Pancreas (tissue), 10 donors: Measurements from ENCODE around the gene KCNIP1. TPM values are rescaled to one million over a fixed set of nuclear protein-coding genes. Genes with fewer than 3 reads are reported as not detected.

ENCODE experiments used
- ATAC-seq, 4 donors: fragments of 200-7000 bp; cut with Tn5 transposase; one replicate each; pipeline versions ENCODE4 v1.8.0 to v1.9.1; 2020; ENCODE audit warnings: mild to moderate bottlenecking in 4 of 4, moderate library complexity in 4 of 4
- DNase-seq, 6 donors: peaks; one replicate each; pipeline ENCODE4 v3.0.0-alpha.2; 2020
- FAIRE-seq: peaks from 2 replicates; lab custom pipeline; 2012; peaks lifted over from hg19 to GRCh38; lab: Jason Lieb, UNC
- H3K27ac ChIP-seq, 4 donors: fragments of 200-600 bp; sonication (generic); 1 replicate in 3 of 4; 2 replicates in 1 of 4; pipeline versions ENCODE4 v1.5.0 to v1.8.0; 2020
- H3K27me3 ChIP-seq, 4 donors: fragments of 200-600 bp; one replicate each; pipeline ENCODE4 v1.8.0; 2021
- H3K36me3 ChIP-seq, 3 donors: fragments of 200-600 bp; sonication (generic) in 1 of 3; one replicate each; pipeline versions ENCODE4 v1.5.0 to v1.8.0; 2020 to 2021
- H3K4me1 ChIP-seq, 3 donors: fragments of 200-600 bp; one replicate each; pipeline ENCODE4 v1.8.0; 2021
- H3K4me3 ChIP-seq, 4 donors: fragments of 200-600 bp; sonication (generic) in 2 of 4; one replicate each; pipeline versions ENCODE4 v1.5.0 to v1.8.0; 2020 to 2021
- H3K9me3 ChIP-seq, 4 donors: fragments of 200-600 bp; one replicate each; pipeline ENCODE4 v1.8.0; 2021
- WGBS, 2 donors: extraction: QIAGEN DNeasy Blood & Tissue Kit; methylation state at CpG; one replicate each; pipeline ENCODE4 v1.1.7; 2013; 5-methylcytosine and 5-hydroxymethylcytosine counted together
- intact Hi-C, 3 donors: fragments of 100-400 bp; cut with DNase I; formaldehyde crosslinking; loops; one replicate each; pipeline versions ENCODE4 v1.11.1 to v1.14.2; 2022
- polyA plus RNA-seq, 2 donors: library from polyadenylated mRNA; stranded (reverse); fragments of 200-250 nt; gene quantifications; one replicate each; pipeline ENCODE4 v1.2.3, GENCODE V29; 2013
- total RNA-seq, 6 donors: library from RNA; stranded (reverse); fragmentation: NEBNext Ultra II Directional in 4 of 6; extraction: Animal tissue kit (Norgen Biotek cat#: 25700) in 4 of 6; gene quantifications; one replicate each; pipeline versions ENCODE4 v1.2.1 to v1.2.4, GENCODE V29; 2021 to 2023
- TF ChIP-seq, protein P1 (sequence below), 4 donors: fragments of 200-600 bp; sonication (generic) in 3 of 4; IDR thresholded peaks; one replicate each; pipeline versions ENCODE4 v1.5.0 to v1.8.0; 2021; ENCODE audit warnings: antibody characterized with exemption in 4 of 4
- donor health status: healthy with polysubstance abuse.
- donor health status: DM: no; HTN: no; CAD: no; lungs with moderate emphysema.
- donor health status: DM: no; HTN: no; CAD: no.
- donor health status: control.
- donor health status: control.
- donor health status: Bipolar disorder and iron deficiency.
- donor health status: DM: yes; HTN: yes; CAD: no.
- donor health status: DM: no; HTN: no; CAD: no.
- donor health status: DM: no; HTN: no; CAD: no.
- donor health status: DM: yes; HTN: yes; CAD: no.

KCNIP1 gene
- total and polyA plus RNA-seq, 8 donors, result 0.31 to 10.3 (median 1.1) TPM

DNA sequence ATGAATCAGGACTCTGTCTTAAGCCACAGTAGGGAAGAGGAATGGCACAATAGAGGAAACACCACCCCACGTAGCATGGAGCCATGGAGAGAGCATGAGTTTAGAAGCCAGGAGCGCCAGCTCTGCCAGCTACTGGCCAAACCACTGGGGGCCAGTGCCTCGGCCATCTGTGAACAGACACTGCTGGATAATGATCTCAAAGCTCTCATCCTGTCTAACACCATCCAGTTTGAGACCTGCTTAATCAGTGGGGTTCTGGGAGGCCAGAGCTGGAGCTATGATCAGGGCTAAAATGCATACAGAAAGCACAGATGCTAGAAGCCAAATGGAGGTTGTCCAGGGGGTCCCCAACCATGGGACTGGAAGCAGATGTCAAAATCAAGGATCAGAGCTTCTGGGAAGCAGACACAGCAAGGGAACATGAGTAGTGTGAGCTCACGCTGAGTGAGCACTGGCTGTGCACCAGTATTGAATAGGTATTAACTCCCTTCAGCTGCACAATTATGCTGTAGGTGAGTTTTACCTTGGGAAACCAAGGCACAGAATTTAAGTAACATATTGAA is 92.7 kb downstream of the KCNIP1 start:
- no peaks in the 10 kb centered on the region for H3K4me1 ChIP-seq
- no peaks in the 10 kb centered on the region for H3K36me3 ChIP-seq
- FAIRE-seq (no peak), DNase-seq (no peak), ATAC-seq (no peak)
- no peak overlapping the region for H3K27ac ChIP-seq
- no peak overlapping the region for H3K4me3 ChIP-seq
- intact Hi-C loops, result no loop called here
- TF ChIP-seq, protein P1, sequence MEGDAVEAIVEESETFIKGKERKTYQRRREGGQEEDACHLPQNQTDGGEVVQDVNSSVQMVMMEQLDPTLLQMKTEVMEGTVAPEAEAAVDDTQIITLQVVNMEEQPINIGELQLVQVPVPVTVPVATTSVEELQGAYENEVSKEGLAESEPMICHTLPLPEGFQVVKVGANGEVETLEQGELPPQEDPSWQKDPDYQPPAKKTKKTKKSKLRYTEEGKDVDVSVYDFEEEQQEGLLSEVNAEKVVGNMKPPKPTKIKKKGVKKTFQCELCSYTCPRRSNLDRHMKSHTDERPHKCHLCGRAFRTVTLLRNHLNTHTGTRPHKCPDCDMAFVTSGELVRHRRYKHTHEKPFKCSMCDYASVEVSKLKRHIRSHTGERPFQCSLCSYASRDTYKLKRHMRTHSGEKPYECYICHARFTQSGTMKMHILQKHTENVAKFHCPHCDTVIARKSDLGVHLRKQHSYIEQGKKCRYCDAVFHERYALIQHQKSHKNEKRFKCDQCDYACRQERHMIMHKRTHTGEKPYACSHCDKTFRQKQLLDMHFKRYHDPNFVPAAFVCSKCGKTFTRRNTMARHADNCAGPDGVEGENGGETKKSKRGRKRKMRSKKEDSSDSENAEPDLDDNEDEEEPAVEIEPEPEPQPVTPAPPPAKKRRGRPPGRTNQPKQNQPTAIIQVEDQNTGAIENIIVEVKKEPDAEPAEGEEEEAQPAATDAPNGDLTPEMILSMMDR (IDR thresholded peaks at IDR 0.05), result no peak
- 68 to 73% methylated on average over 4 of the region's 4 CpGs for WGBS, 2 donors
- no peaks in the 10 kb centered on the region for H3K9me3 ChIP-seq
- H3K27me3 ChIP-seq, result no peaks in the 10 kb centered on the region

DNA sequence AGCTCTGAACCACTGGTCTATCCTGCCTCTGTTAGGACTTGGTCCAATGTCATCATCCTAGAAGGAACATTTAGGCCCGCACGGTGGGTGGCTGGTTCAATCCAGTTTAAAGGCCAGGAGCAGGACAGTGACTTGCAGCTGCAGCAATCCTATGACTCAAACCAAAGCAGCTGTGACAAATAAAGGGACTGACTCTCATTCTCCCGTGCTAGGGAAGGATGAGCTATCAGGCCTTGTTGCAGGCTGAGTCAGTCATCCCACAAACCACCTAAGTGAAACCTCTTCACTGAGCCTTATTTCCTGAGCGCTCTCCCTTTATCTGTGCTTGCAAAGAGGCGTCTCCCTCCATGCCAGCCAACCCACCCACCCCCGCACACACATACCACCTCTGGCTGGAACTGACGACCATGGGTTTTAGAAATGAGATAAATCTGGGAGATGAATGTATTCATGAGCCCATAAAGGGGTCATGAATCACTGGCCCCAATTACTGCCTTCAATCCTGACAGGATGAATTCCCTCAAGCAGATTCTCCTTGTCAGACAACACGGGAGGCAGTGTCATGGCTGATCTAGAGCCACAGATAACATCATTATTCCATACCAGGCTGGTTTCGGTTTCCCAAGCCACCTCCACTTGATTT is 93.4 kb downstream of the KCNIP1 start:
- intact Hi-C loops, result no loop called here
- TF ChIP-seq, protein P1 (IDR thresholded peaks at IDR 0.05), result no peak
- DNase-seq, result no peak
- Histone ChIP-seq H3K4me1 (no peaks in the 10 kb centered on the region), H3K9me3 (no peaks in the 10 kb centered on the region), H3K36me3 (no peaks in the 10 kb centered on the region), H3K4me3 (no peak overlapping the region), H3K27me3 (no peaks in the 10 kb centered on the region), H3K27ac (no peak overlapping the region)
- peak in 3 of 4 donors; percentile 18 to 47 (median 25) for ATAC-seq
- 56 to 69% methylated on average over 9 of the region's 9 CpGs for WGBS, 2 donors
- no peak for FAIRE-seq

DNA sequence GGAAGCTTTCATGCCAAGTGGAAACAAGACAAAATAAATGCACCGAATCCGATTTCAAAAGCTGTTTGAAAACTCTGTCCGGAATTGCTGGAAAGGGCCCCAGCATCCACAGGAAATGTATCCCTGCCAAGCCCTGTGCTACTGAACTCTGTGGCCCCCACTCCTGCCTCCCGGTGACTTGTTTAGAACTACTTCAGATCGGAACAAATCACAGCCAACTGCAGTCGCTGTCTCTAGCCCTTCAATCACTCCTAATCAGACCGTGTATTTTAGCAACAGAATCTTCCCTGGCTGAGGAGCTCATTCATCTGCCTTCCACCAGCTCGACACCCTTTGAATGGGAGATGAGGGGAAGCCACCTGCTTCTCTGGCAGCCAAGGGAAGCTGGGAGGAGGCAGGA is 94.1 kb downstream of the KCNIP1 start:
- intact Hi-C loops, result no loop called here
- WGBS, 2 donors, result 47 to 56% methylated on average over 8 of the region's 8 CpGs

DNA sequence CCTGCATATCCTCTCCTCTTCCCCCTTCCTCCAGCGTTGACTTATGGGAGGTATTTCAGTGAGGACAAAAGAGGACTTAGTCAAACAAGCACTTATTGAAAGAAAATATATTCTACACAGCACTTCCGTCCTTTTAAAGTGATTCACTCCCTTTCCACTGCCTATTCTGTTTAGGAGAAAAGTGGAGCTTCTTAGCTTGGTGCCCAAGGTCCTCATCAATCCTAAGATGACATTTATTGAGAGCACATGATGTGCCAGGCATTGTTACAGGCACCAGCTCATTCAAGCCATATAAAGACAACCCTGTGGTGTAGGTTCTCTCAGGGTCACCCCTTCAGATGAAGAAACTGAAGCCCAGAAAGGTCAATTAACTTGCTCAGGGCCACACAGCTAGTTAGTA is 95.9 kb downstream of the KCNIP1 start:
- Histone ChIP-seq H3K27me3 (no peaks in the 10 kb centered on the region), H3K4me1 (no peaks in the 10 kb centered on the region), H3K36me3 (no peaks in the 10 kb centered on the region), H3K27ac (no peak overlapping the region), H3K4me3 (no peak overlapping the region), H3K9me3 (no peaks in the 10 kb centered on the region)
- no peak for ATAC-seq
- intact Hi-C loops, result no loop called here
- TF ChIP-seq, protein P1 (IDR thresholded peaks at IDR 0.05), result no peak
- DNase-seq, result no peak
- 13 to 17% methylated on average over 2 of the region's 2 CpGs for WGBS, 2 donors
- FAIRE-seq, result no peak

More for the DNA sequence above, 94.1 kb downstream of the KCNIP1 start:
- H3K4me3 ChIP-seq, result no peak overlapping the region
- no peaks in the 10 kb centered on the region for H3K27me3 ChIP-seq
- DNase-seq, result no peak
- no peak overlapping the region for H3K27ac ChIP-seq
- no peaks in the 10 kb centered on the region for H3K4me1 ChIP-seq
- TF ChIP-seq, protein P1 (IDR thresholded peaks at IDR 0.05), result no peak
- no peaks in the 10 kb centered on the region for H3K36me3 ChIP-seq
- no peak for FAIRE-seq
- ATAC-seq, result no peak
- no peaks in the 10 kb centered on the region for H3K9me3 ChIP-seq

DNA sequence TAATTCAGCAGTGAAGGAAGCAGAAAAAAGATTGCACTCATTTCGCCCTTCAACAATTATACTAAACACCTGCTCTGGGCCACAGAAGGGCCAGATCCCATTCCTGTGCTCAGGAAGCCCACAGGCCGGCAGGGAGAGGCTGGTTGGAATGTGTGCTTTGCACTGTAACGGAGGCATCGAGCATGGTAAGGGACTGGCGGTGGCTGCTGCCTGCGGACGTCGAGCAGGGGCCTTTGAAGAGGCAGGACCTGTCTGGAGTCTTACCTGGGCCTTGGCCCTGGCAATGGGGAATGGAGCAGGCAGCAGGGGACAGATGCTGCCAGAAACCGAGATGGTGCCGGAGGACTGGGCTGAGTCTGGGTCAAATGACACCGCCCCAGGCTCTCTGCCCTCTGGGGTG is 97.8 kb downstream of the KCNIP1 start:
- DNase-seq, result no peak

More for the DNA sequence above, 97.8 kb downstream of the KCNIP1 start:
- Histone ChIP-seq H3K4me3 (no peak overlapping the region), H3K27me3 (no peaks in the 10 kb centered on the region), H3K4me1 (no peaks in the 10 kb centered on the region), H3K9me3 (no peaks in the 10 kb centered on the region), H3K36me3 (no peaks in the 10 kb centered on the region), H3K27ac (no peak overlapping the region)
- TF ChIP-seq, protein P1 (IDR thresholded peaks at IDR 0.05), result no peak
- FAIRE-seq (no peak), ATAC-seq (no peak)
- 59 to 76% methylated on average over 11 of the region's 11 CpGs for WGBS, 2 donors
- intact Hi-C loops, result no loop called here
